Gastrocnemius medialis (tissue), 4 donors: ENCODE measurements around the gene OPRL1.

Source experiments
- POLR2A ChIP-seq, 2 donors: fragments of 450-650 bp; IDR thresholded peaks; one replicate each; pipeline ENCODE4 v1.6.1; 2017; ENCODE audit warnings: antibody characterized with exemption in 2 of 2, mild to moderate bottlenecking in 2 of 2, moderate library complexity in 2 of 2
- TF ChIP-seq, protein P1 (sequence below), 5 experiments: fragments of 450-650 bp in 3 of 5; fragments of 200-600 bp in 2 of 5; sonication (generic) in 2 of 5; IDR thresholded peaks in 4 of 5; conservative IDR thresholded peaks in 1 of 5; 1 replicate in 4 of 5; 2 replicates in 1 of 5; pipeline ENCODE4 v1.5.1; 2016 to 2019; ENCODE audit warnings: antibody characterized with exemption in 5 of 5, mild to moderate bottlenecking in 3 of 5, moderate library complexity in 3 of 5

DNA sequence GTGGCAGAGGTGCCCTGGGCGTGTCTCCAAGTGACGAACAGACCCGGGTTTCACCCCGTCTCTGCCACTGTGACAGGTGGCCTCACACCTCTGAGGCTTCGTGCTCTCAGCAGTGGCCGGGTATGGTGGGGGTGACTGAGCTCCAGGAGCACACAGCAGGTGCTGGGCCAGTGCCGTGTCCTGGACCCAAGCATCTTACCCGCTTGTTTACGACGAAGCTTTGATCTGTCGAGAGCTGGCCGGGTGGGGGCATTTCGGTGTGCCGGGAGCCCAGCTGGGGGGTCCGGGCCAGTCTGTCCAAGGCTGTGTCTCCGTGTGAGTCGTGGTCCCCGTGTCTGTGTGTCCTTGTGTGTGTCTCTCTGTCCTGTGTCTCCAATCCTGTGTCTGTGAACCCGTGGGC is 11.5 kb downstream of the OPRL1 start:
- TF ChIP-seq, protein P1, sequence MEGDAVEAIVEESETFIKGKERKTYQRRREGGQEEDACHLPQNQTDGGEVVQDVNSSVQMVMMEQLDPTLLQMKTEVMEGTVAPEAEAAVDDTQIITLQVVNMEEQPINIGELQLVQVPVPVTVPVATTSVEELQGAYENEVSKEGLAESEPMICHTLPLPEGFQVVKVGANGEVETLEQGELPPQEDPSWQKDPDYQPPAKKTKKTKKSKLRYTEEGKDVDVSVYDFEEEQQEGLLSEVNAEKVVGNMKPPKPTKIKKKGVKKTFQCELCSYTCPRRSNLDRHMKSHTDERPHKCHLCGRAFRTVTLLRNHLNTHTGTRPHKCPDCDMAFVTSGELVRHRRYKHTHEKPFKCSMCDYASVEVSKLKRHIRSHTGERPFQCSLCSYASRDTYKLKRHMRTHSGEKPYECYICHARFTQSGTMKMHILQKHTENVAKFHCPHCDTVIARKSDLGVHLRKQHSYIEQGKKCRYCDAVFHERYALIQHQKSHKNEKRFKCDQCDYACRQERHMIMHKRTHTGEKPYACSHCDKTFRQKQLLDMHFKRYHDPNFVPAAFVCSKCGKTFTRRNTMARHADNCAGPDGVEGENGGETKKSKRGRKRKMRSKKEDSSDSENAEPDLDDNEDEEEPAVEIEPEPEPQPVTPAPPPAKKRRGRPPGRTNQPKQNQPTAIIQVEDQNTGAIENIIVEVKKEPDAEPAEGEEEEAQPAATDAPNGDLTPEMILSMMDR (IDR thresholded peaks at IDR 0.05 in 4 of 5, conservative IDR thresholded peaks at IDR 0.05 in 1 of 5), result no peak
- TF ChIP-seq POLR2A (IDR thresholded peaks at IDR 0.05), result no peak
